Measurements from ENCODE around the gene PXDN.
"Not testable (repeated sequence)": the region's sequence is repeated elsewhere in the genome, so short reads cannot be mapped to it uniquely, and the experiment has no call there.

Gene PXDN

GRCh38 chr2:1680222-1681016, 63.9 kb downstream of the PXDN start:
- no peak overlapping the region for H3K9ac ChIP-seq (ENCODE audit: low read length)
- no peaks in the 10 kb centered on the region for H3K27me3 ChIP-seq (replicated peaks; ENCODE audit: control insufficient read depth, insufficient read depth, low read length)
- H3K36me3 ChIP-seq (ENCODE audit: control insufficient read depth, insufficient read depth, low read length, severe bottlenecking): peaks cover 85% of the 10 kb centered on the region
- no peak for DNase-seq (ENCODE audit: low read depth)
- H3K9me3 ChIP-seq (ENCODE audit: control insufficient read depth, low read length): no peaks in the 10 kb centered on the region
- H3K4me3 ChIP-seq (ENCODE audit: low read length): no peak overlapping the region
- H3K4me1 ChIP-seq (ENCODE audit: control insufficient read depth, insufficient read depth, low read length): peaks cover 22% of the 10 kb centered on the region

GRCh38 chr2:1679488-1680039, 64.8 kb downstream of the PXDN start:
- peaks cover 22% of the 10 kb centered on the region for H3K4me1 ChIP-seq (ENCODE audit: control insufficient read depth, insufficient read depth, low read length)
- H3K4me3 ChIP-seq (ENCODE audit: low read length); H3K9ac ChIP-seq (ENCODE audit: low read length); H3K27me3 ChIP-seq (replicated peaks; ENCODE audit: control insufficient read depth, insufficient read depth, low read length); DNase-seq (ENCODE audit: low read depth); H3K9me3 ChIP-seq (ENCODE audit: control insufficient read depth, low read length): not testable (repeated sequence)
- peaks cover 86% of the 10 kb centered on the region for H3K36me3 ChIP-seq (ENCODE audit: control insufficient read depth, insufficient read depth, low read length, severe bottlenecking)

- H3K4me1 ChIP-seq (ENCODE audit: control insufficient read depth, insufficient read depth, low read length): peaks cover 22% of the 10 kb centered on the region
These were observed 65.2 kb downstream of the PXDN start for GRCh38 chr2:1679065-1679464.

GRCh38 chr2:1678609-1679008, 65.7 kb downstream of the PXDN start:
- Histone ChIP-seq H3K4me1 (ENCODE audit: control insufficient read depth, insufficient read depth, low read length) (peaks cover 22% of the 10 kb centered on the region), H3K36me3 (ENCODE audit: control insufficient read depth, insufficient read depth, low read length, severe bottlenecking) (peaks cover 86% of the 10 kb centered on the region), H3K9ac (ENCODE audit: low read length) (no peak overlapping the region), H3K4me3 (ENCODE audit: low read length) (no peak overlapping the region), H3K9me3 (ENCODE audit: control insufficient read depth, low read length) (no peaks in the 10 kb centered on the region), H3K27me3 (replicated peaks; ENCODE audit: control insufficient read depth, insufficient read depth, low read length) (no peaks in the 10 kb centered on the region)
- no peak for DNase-seq (ENCODE audit: low read depth)

More at GRCh38 chr2:1679065-1679464, 65.2 kb downstream of the PXDN start:
- not testable (repeated sequence) for H3K9me3 ChIP-seq (ENCODE audit: control insufficient read depth, low read length); DNase-seq (ENCODE audit: low read depth); H3K27me3 ChIP-seq (replicated peaks; ENCODE audit: control insufficient read depth, insufficient read depth, low read length); H3K4me3 ChIP-seq (ENCODE audit: low read length); H3K9ac ChIP-seq (ENCODE audit: low read length)
- peaks cover 86% of the 10 kb centered on the region for H3K36me3 ChIP-seq (ENCODE audit: control insufficient read depth, insufficient read depth, low read length, severe bottlenecking)

- H3K36me3 ChIP-seq (ENCODE audit: control insufficient read depth, insufficient read depth, low read length, severe bottlenecking): peaks cover 88% of the 10 kb centered on the region
- peaks cover 14% of the 10 kb centered on the region for H3K4me1 ChIP-seq (ENCODE audit: control insufficient read depth, insufficient read depth, low read length)
- DNase-seq (ENCODE audit: low read depth): no peak
- H3K4me3 ChIP-seq (ENCODE audit: low read length): no peak overlapping the region
- H3K27me3 ChIP-seq (replicated peaks; ENCODE audit: control insufficient read depth, insufficient read depth, low read length): no peaks in the 10 kb centered on the region
- no peaks in the 10 kb centered on the region for H3K9me3 ChIP-seq (ENCODE audit: control insufficient read depth, low read length)
- H3K9ac ChIP-seq (ENCODE audit: low read length): no peak overlapping the region
These were observed 66.5 kb downstream of the PXDN start for GRCh38 chr2:1677821-1678165.

- Histone ChIP-seq H3K9ac (ENCODE audit: low read length) (no peak overlapping the region), H3K27me3 (replicated peaks; ENCODE audit: control insufficient read depth, insufficient read depth, low read length) (no peaks in the 10 kb centered on the region), H3K4me3 (ENCODE audit: low read length) (no peak overlapping the region), H3K4me1 (ENCODE audit: control insufficient read depth, insufficient read depth, low read length) (peaks cover 8% of the 10 kb centered on the region), H3K9me3 (ENCODE audit: control insufficient read depth, low read length) (no peaks in the 10 kb centered on the region), H3K36me3 (ENCODE audit: control insufficient read depth, insufficient read depth, low read length, severe bottlenecking) (peaks cover 94% of the 10 kb centered on the region)
- no peak for DNase-seq (ENCODE audit: low read depth)
These were observed 67.1 kb downstream of the PXDN start for GRCh38 chr2:1676913-1677820.

- Histone ChIP-seq H3K27me3 (replicated peaks; ENCODE audit: control insufficient read depth, insufficient read depth, low read length) (no peaks in the 10 kb centered on the region), H3K4me1 (ENCODE audit: control insufficient read depth, insufficient read depth, low read length) (no peaks in the 10 kb centered on the region), H3K36me3 (ENCODE audit: control insufficient read depth, insufficient read depth, low read length, severe bottlenecking) (peaks cover 94% of the 10 kb centered on the region), H3K4me3 (ENCODE audit: low read length) (no peak overlapping the region), H3K9ac (ENCODE audit: low read length) (no peak overlapping the region), H3K9me3 (ENCODE audit: control insufficient read depth, low read length) (no peaks in the 10 kb centered on the region)
- DNase-seq (ENCODE audit: low read depth): no peak
These were observed 68.0 kb downstream of the PXDN start for GRCh38 chr2:1676091-1676912.

GRCh38 chr2:1675633-1676032, 68.7 kb downstream of the PXDN start:
- Histone ChIP-seq H3K4me1 (ENCODE audit: control insufficient read depth, insufficient read depth, low read length) (no peaks in the 10 kb centered on the region), H3K27me3 (replicated peaks; ENCODE audit: control insufficient read depth, insufficient read depth, low read length) (no peaks in the 10 kb centered on the region), H3K36me3 (ENCODE audit: control insufficient read depth, insufficient read depth, low read length, severe bottlenecking) (peaks cover 95% of the 10 kb centered on the region), H3K9ac (ENCODE audit: low read length) (no peak overlapping the region), H3K4me3 (ENCODE audit: low read length) (no peak overlapping the region), H3K9me3 (ENCODE audit: control insufficient read depth, low read length) (no peaks in the 10 kb centered on the region)
- peak; percentile 82 for DNase-seq (ENCODE audit: low read depth)

- H3K36me3 ChIP-seq (ENCODE audit: control insufficient read depth, insufficient read depth, low read length, severe bottlenecking): peaks cover 95% of the 10 kb centered on the region
- no peak for DNase-seq (ENCODE audit: low read depth)
- no peaks in the 10 kb centered on the region for H3K4me1 ChIP-seq (ENCODE audit: control insufficient read depth, insufficient read depth, low read length)
- no peaks in the 10 kb centered on the region for H3K9me3 ChIP-seq (ENCODE audit: control insufficient read depth, low read length)
- no peaks in the 10 kb centered on the region for H3K27me3 ChIP-seq (replicated peaks; ENCODE audit: control insufficient read depth, insufficient read depth, low read length)
- no peak overlapping the region for H3K9ac ChIP-seq (ENCODE audit: low read length)
- H3K4me3 ChIP-seq (ENCODE audit: low read length): no peak overlapping the region
These were observed 69.4 kb downstream of the PXDN start for GRCh38 chr2:1674766-1675397.

- DNase-seq (ENCODE audit: low read depth): no peak
- H3K36me3 ChIP-seq (ENCODE audit: control insufficient read depth, insufficient read depth, low read length, severe bottlenecking): peaks cover 95% of the 10 kb centered on the region
- H3K9ac ChIP-seq (ENCODE audit: low read length): no peak overlapping the region
- no peaks in the 10 kb centered on the region for H3K9me3 ChIP-seq (ENCODE audit: control insufficient read depth, low read length)
- H3K4me1 ChIP-seq (ENCODE audit: control insufficient read depth, insufficient read depth, low read length): no peaks in the 10 kb centered on the region
- no peak overlapping the region for H3K4me3 ChIP-seq (ENCODE audit: low read length)
- H3K27me3 ChIP-seq (replicated peaks; ENCODE audit: control insufficient read depth, insufficient read depth, low read length): no peaks in the 10 kb centered on the region
These were observed 70.0 kb downstream of the PXDN start for GRCh38 chr2:1674276-1674675.
